IPS-NIHi11 (cell line): ENCODE data around the gene BBX.

ENCODE experiments used
- DNase-seq: peaks from one replicate; pipeline ENCODE4 v3.0.0; 2012; ENCODE audit warnings: mixed read lengths, low spot score

BBX gene

GRCh38 chr3:107752202-107752990 lies 229.6 kb downstream of the BBX start:
- peak; percentile 28 for DNase-seq

DNA sequence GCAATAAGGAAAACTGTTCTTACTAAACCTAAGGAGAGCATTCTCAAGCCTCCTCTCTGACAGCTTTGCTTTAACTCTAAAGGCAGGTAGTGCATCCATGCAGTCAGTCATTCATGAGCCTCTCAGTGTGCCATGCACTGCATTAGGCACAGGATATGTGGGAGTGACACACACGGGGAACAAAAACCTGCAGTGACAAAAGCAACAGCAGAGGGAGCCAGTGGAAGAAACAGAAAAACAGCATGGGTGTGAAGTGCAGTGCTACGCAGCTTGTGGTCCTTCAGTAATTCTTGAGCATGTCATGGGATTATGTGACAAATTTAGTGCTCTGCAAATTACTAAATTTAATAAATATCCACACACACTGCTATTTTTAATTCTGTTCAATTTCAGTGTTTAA lies 230.7 kb downstream of the BBX start:
- DNase-seq = peak; percentile 27

- DNase-seq = no peak
These were observed 231.2 kb downstream of the BBX start for GRCh38 chr3:107753976-107754375.

GRCh38 chr3:107756649-107757048 lies 233.9 kb downstream of the BBX start:
- DNase-seq = no peak

GRCh38 chr3:107757140-107757539 lies 234.4 kb downstream of the BBX start:
- no peak for DNase-seq

GRCh38 chr3:107760144-107760543 lies 237.4 kb downstream of the BBX start:
- DNase-seq = no peak

DNA sequence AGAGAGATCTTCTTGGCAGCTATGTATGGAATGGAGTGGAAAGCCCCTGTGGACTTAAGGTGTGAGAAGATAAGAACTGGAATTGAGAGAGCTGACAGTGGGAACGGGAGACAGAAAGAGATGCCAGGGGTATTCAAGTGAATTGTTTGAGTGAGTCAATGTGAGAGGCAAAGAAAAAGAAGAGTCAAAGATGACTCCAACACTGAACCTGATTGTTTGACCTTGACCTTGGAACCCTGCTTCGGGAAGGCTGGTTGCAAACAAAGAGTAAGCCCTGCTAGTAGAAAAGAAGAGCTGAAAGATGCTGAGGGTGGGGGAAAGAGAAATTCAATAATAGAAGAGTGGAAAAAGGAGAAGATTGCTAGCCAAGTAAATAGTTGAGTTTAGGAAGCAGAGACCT lies 238.6 kb downstream of the BBX start:
- no peak for DNase-seq

DNA sequence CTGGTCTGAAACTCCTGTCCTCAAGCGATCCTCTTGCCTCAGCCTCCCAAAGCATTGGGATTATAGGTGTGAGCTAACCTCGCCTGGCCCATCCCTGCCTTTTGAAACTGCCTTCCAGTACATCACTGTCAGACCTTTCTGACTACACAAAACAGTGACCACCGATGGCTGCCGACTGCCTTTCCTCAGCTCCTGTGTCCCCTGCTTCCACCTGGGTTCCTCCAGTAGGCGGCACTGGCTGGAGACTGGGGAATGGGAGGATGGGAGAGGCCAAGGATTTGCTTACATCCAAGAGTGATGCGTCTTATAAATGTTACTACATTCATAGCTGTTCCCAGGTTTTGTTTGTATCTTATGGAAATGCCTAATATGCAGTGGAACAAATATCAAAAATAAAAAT lies 242.8 kb downstream of the BBX start:
- DNase-seq = no peak

DNA sequence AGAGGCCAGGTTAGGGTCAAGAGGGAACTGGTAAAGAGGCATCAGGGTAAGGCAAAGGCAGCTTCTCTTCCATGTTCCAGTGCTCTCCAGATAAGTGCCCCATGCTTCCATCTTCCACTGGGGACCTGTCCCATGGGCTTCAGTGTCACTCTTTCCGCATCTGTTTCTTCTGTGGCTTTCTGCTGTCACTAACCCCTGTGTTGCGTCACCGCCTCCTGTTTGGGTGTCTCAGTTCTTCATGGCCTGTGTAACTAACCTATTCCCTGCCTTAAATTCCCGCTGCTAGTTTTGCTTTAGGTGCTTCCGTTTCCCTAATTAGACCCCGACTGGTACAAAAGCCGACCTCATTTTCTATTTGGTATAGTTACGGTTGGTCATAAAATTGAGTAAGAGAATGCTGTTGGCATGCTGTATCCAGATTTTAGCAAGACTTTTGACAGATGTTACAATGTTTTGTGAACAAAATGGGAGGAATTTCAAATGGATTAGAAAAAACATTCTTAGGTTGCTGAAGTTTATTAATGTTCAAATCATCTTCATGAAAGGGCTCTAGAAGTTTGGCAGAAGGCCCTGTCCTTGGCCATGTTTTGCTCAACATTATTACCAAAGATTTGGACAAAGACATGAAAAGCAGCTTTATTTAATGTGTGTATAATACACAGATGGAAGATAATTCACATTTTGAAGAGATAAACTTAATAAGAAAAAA lies 245.3 kb downstream of the BBX start:
- DNase-seq = no peak

- DNase-seq = no peak
These were observed 247.1 kb downstream of the BBX start for GRCh38 chr3:107769882-107770281.

DNA sequence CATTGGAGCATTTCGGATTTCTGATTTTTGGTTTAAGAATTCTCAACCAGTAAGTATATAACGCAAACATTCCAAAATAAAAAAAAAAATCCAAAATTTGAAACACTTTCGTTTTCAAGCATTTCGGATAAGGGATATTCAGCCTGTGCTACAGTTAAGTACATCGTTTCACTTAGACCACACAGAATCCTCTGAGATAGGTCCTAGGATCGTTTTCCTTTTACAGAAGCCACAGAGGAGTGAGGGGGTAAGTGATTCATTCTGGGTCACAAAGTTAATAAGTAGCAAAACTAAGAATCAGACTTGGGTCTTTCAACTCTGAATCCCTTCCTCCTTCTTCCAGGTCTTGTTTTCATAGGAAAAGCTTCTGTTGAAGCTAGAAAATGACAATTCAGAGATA lies 249.3 kb downstream of the BBX start:
- DNase-seq = no peak

DNA sequence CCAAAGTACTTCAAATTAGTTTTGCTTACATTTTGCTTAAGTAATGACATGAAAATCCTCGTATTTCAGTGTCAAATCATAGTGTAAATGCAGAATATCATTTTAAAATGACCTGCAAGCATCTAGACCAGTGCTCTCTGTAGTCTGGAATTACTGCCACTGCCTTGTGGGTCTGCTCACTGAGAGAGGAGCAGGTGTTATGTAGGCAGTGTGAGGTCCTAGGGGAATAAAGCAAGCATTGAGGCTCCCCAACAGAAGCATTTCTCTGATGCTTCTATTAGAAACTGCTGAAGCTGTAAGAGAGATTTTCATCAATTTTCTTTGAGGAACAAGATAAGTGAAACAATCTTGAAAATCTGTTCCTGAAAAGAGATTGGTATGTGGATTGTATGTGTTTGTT lies 253.2 kb downstream of the BBX start:
- no peak for DNase-seq

DNA sequence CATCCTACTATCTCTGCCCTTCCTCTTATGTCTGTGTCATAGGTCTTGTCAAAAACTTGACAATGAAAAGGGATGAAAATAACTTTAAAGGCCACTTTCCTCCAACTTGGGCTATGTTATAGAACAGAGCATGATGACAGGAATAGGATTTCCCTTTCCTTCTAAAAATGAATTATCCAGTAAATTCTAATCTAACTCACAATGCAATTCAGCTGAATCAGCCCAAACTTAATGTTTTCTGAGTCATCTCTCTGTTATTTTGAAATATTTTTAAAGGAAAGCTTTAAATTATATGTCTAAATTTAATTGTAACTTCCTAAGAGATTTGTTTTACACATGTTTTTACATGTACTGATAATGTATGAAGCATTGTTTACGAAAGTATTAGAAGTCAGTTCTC lies 258.5 kb downstream of the BBX start:
- no peak for DNase-seq

GRCh38 chr3:107782054-107782453 lies 259.3 kb downstream of the BBX start:
- DNase-seq = no peak

DNA sequence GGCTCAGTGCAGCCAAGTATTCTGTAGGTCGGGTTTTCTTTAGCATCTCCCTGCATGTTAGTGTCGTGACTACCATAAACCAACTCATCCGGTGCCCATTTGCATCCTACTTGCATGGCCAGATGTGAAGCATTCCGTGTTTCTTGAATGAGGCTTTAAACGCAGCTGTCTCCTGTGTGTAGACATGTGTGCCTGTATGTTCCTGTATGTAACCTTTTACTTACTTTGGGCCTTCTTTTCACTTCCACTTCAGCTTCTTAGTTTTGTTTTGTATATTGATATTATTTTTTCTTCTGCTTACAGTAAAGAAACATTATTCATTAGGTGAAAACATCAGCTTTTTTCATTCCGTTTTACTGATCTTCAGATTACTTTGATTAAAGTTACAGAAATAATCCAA lies 267.9 kb downstream of the BBX start:
- DNase-seq = no peak

- no peak for DNase-seq
These were observed 268.3 kb downstream of the BBX start for GRCh38 chr3:107791027-107791426.

- DNase-seq = no peak
These were observed 268.7 kb downstream of the BBX start for GRCh38 chr3:107791450-107791849.

- DNase-seq = no peak
These were observed 272.1 kb downstream of the BBX start for GRCh38 chr3:107794664-107795443.

GRCh38 chr3:107795514-107796094 lies 272.8 kb downstream of the BBX start:
- no peak for DNase-seq

DNA sequence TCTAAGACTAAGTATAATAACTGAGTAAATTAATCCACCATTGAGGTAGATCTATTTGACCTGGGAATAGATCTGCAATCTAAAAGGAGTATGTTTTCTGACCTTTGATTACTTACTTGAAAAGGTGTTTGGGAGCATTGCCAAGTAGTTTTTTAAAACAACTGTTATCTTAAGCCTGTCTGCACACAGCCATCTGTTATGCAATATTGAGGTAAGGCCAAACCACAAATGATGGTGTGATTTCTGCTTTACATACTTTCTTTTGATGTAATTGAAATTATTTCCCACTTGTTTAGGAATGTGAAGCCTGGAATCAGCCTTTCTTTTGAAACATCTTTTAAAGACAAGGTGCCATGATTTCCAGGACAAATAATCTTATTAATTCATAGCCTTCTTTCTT lies 274.0 kb downstream of the BBX start:
- DNase-seq = no peak

- DNase-seq = no peak
These were observed 274.8 kb downstream of the BBX start for GRCh38 chr3:107797586-107797985.

GRCh38 chr3:107798381-107798780 lies 275.6 kb downstream of the BBX start:
- no peak for DNase-seq

GRCh38 chr3:107800710-107801109 lies 277.9 kb downstream of the BBX start:
- no peak for DNase-seq
